ENCODE data around the gene CCIN.

Gene CCIN

DNA sequence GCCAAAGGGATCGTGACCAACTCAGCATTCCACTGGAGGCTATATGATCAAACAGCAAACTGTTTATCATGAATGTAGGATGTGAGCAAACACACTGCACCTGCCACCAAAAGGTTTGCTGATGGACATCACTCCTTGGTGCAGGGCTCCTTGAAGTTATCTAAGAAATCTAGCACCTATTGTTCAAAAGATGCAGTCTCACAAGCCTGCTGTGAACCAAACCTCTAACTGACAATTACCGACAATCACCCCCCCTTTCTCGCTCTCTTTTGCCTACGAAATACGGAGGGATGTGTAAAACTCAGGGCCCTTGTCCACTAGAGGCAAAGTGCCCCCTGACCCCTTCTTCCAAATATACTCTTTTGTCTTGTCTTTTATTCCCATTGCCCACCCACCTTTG lies 19.0 kb downstream of the CCIN start:
- in situ Hi-C loops (cut with MboI; ENCODE audit: low sequenced_read_pairs) = no loop called here

DNA sequence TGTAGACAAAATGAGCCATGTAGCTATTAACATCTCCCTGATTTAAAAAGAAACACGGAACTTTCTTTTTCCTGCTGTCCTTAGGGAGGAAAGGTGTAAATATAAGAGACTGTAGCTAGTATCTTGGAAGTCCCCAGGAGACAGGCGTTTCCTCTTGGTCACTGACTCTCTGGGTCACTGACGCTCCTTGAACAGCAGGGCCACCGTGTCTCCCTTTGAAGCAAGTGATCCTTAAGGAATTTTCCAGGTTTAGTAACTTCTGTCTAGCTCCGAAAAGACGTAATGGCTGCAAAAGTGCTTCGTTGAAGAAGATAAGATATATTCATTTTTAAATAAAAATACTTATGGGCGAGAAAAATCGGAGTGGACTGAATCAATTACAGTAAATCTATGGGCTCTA lies 20.8 kb downstream of the CCIN start:
- in situ Hi-C loops (cut with MboI; ENCODE audit: low sequenced_read_pairs) = no loop called here

DNA sequence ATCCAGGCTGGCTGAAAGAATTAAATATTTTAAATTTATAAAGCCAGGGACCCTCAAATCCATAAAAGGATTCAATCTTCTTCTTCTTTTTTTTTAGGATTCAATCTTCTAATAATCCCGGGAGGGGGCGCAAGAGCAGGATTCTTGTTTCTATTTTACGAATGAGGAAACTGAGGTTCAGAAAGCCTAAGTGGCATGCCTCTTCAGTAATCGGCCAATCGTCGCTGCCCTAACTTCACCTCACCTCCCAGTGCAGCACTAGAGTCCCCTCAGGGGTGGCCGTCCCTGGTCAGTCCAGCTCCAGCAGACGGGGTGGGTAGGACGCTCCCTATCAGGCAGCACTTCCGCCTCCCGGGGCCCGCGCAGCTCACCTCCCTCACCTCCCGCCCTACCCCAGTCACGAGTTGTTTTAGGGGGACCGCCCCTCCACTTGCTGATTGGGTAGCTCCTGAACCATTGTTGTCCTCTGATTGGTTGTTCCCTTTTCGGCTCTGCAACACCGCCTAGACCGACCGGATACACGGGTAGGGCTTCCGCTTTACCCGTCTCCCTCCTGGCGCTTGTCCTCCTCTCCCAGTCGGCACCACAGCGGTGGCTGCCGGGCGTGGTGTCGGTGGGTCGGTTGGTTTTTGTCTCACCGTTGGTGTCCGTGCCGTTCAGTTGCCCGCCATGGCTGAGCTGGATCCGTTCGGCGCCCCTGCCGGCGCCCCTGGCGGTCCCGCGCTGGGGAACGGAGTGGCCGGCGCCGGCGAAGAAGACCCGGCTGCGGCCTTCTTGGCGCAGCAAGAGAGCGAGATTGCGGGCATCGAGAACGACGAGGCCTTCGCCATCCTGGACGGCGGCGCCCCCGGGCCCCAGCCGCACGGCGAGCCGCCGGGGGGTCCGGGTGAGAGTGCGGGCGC lies 21.5 kb downstream of the CCIN start, which contains the start of gene CLTA:
TSS of gene CLTA (plus strand) at position 534 of the 902 bp plus-strand sequence. CDS start at position 670, 136 bp downstream.
- in situ Hi-C loops (cut with MboI; ENCODE audit: low sequenced_read_pairs) = no loop called here

DNA sequence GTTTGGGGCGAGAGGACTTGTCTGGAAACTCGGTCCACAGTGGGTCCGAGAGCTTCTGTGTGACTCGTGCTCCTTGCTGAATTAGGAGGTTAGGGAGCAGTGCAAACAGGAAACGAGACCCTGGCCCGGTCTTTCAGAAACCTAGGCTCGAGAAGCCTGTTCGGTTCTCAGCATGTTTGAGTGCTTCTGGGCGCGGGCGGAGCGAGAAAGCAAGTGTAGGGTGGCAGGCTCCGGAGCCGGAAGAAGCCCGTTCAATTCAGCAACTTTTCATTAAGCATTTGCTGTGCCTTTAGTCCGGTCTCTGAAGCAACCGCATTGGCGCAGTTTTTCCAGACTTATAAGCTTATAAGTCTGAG lies 22.1 kb downstream of the CCIN start:
- in situ Hi-C loops (cut with MboI; ENCODE audit: low sequenced_read_pairs) = no loop called here

DNA sequence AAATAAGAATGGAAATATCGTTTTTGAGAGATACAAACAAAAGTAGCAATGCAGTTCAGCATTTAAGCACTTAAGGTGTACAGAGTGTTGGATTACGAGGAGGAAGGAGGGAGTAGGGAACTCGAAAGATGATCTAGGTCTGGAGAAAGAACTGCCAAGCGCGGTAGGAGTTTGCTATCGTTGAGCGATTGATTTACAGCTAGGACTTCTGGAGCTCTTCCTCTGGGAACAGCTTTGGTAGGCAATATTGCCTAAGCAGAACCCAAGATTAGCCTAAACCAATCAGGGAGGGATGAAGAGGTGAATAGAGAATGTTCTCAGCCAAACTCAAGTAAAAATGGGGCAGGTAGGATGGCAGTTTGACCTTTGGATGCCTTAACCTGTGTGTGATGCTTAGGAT lies 22.5 kb downstream of the CCIN start:
- in situ Hi-C loops (cut with MboI; ENCODE audit: low sequenced_read_pairs) = no loop called here

DNA sequence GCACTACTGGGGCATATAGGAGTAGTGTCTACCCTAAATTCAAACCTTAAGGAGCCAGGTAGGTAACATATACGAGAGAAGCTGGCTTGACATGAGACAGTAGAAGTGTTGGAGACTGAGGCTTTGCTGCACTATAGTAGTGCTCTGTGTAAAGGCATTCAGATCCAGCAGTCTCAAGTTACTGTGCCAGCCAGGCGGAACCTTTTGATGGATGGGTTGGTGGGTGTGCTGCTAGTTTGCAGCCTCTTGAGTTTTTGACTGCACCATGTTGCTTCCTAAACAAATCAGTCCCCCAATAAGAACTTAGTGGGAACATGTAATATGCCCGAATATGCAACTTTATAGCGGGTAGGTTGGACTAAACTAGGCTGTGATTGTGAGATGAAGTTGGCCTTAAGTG lies 23.0 kb downstream of the CCIN start:
- in situ Hi-C loops (cut with MboI; ENCODE audit: low sequenced_read_pairs) = no loop called here

DNA sequence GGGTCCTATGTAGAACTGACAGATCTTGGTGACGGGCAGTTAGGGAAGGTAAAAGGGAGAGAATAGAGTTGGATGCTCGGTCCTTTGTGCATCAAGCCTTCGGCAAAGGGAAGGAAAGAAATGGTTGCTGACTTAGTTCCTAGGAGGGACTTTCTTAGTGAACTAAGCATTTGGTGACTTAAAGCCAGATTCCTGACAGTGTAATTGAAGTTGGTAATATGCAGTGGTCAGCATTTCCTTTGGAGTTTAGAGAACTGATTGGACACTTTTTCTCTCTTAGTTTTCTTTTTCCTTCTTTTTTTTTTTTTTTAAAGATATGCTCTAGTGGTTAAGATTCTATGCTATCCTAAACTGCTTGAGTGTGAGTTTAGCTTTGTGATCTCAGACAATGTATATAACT lies 23.8 kb downstream of the CCIN start:
- in situ Hi-C loops (cut with MboI; ENCODE audit: low sequenced_read_pairs) = no loop called here

DNA sequence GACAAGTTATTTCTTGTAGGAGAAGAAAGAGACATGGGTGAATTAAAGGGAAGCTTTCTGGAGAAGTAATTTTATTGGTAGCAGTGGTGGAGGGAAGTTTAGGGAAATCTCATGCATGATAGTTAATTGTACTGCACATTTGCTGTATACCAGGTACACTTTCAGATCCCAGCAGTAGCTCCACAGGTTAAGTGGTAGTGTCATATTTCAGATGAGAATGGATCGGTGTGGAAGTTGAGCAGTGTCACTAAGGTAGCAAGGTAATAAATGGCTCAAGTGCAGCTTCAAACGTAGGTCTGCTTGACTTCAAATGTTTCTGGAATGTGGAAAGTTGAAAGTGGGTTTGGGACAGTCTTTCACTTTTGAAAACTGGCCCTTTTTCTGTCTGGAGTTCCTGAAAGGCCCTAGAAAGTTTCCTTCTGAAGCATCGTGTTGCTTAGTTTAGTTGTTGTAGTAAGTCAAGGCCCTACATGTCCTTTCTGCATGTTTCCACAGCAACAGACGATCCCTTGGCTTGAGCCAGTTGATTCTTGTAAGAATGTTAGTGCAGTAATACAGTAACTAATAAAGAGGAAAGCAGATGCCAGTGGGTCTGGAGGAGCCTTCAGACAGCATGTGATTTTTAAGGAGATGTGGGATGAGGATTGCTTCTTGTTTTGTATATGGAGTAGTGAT lies 25.3 kb downstream of the CCIN start:
- in situ Hi-C loops (cut with MboI; ENCODE audit: low sequenced_read_pairs) = no loop called here

DNA sequence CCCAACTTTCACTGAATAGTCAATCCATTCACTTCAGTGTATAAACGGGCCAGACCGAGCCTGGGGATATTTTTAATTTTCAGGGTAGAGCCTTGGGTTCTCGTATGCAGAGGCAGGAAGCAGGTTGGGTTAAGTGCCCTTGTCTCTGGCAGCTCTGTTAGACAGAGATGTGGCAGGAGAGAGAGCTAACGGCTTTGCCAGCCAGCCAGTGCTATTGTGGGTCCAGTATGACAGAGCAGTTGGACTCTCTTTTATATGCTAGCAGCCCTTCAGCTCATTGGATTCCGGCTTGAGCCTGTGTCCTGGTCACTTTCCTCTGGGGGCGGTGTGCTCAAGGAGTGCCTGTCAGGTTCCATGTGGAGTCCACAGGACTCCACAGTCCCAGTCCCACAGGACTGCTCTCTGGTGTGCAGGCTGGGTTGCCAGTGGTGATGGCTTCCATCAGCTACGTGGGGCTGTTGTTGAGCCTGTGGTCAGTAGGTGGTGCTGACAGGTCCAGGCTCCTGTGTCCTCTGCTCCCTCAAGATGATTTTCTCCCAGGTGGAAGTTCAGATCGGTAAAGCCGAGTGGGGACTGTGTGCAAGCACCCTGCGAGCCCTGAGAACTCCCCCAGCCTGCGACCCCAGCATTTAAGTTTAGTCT lies 35.8 kb downstream of the CCIN start:
- in situ Hi-C loops (cut with MboI; ENCODE audit: low sequenced_read_pairs) = no loop called here

DNA sequence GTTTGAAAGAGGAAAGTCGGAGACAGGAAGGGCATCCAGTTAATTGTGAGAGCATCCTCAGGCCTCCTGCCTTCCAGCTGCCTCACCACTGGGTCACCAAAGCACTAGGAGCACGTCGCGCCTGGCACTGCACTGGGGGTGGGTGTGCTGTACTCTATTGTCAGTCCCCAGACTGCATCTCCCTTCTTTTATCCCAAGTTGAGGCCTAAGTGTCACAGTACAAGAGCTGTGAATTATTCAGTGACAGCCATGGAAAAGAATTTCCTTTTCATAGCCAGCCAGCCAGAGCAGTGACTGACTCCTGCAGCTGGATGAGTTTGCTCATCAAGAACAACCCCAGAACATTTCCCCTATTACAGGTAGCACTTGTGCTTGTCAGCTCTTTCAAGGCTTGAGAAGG lies 37.8 kb downstream of the CCIN start:
- in situ Hi-C loops (cut with MboI; ENCODE audit: low sequenced_read_pairs) = no loop called here

DNA sequence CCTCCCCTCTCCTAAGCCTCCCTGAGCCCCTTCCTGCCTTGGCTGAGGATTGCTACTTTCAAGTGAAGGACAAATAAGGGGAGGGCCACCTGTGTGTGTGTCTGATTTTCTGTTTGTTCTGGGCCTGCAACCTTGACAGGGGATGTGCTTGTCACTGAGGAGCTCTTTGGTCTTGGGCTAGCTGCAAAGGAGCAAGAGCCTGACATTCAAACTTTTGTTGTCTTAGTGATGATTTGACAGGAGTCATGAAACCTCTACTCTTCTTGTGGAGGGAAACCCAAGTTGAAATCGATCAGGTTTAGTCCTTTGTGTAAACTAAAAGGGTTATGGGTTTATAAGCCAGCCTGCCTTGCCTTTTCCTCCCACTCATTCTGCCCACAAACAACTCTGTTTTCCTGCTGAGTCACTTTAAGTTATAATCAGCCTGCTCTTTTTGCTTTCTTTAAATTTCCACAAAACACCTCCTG lies 38.4 kb downstream of the CCIN start:
- in situ Hi-C loops (cut with MboI; ENCODE audit: low sequenced_read_pairs) = no loop called here

DNA sequence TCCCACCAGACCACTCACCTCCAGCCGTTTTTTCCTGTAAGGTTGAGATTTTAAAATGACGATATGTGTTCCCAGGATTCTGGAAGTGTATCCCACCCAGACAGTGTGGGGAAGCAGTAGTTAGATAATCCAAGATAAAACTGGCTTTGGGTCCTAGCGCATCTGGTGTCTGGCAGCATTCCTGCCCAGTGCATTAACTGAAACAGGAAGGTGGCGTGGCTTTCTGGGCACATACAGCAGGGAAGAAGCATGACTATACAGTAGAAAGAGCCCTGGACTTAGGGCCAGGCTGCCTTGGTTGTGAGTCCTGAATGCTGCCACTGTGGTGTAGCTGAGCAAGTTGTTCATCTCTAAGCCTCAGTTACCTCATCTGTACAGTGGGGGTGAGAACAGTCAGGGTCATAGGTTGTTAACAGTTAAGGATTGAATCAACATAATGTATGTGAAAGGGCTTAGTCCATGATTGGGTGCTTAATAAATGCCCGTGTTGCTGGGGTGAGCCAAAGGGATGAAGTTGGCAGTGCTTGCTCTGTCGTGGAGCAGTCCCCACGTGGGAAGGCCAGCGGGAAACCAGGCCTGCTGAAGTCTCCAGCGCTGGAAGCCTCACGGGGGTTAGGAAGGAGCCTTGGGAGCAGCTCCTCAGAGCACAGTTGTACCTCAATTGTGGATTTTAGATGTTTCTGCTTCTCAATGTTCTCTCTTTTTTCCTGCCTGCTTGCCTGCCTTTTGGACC lies 39.5 kb downstream of the CCIN start:
- in situ Hi-C loops (cut with MboI; ENCODE audit: low sequenced_read_pairs) = no loop called here

DNA sequence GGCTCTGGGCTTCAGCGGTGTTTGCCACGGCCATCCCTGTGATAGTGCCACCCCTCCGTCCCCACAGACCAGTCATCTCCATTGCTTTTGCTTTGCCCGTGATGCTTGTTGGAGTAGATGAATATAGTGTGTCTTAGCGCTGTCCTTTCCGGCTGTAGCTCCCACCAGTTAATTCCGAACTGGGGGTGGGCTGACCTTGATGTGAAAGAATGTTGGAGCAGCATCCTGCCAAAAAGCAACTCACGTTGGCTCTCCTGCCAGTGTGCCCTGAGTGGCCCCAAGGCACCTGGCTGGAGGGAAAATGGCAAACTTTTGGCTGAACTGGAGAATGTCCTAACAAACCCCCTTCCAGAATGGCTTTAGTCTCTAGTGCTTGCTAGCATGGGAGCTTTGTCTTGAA lies 41.5 kb downstream of the CCIN start:
- in situ Hi-C loops (cut with MboI; ENCODE audit: low sequenced_read_pairs) = loop anchor here (10.0 kb wide), 1 partner anchor 64 kb away; no protein-coding TSS in a partner anchor

DNA sequence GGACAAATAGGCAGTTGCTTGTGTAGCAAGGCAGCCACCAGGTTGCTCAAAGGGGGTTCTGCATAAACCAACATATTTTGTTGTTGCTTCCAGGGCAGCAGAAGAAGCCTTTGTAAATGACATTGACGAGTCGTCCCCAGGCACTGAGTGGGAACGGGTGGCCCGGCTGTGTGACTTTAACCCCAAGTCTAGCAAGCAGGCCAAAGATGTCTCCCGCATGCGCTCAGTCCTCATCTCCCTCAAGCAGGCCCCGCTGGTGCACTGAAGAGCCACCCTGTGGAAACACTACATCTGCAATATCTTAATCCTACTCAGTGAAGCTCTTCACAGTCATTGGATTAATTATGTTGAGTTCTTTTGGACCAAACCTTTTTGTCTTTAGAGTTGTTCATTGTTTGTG lies 42.3 kb downstream of the CCIN start:
- in situ Hi-C loops (cut with MboI; ENCODE audit: low sequenced_read_pairs) = loop anchor here (10.0 kb wide), 1 partner anchor 63 kb away; no protein-coding TSS in a partner anchor

DNA sequence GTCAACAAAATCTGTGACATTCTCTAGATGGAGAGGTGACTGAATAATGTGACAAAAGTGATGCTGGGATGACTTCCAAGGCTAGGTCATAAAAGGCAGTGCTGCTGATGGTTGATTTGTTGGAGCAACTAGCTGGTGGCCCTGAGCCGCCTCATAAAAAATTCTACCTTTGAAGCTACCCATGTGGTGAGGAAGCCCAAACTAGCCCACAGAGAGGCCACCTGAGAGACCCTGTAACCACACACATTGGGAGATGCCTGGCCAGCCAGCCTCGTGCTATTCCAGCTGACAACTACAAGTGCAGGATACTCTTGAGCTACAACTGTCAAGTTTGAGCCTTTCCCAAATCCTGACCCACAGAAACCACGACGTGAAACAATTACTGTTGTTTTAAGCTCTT lies 44.2 kb downstream of the CCIN start:
- in situ Hi-C loops (cut with MboI; ENCODE audit: low sequenced_read_pairs) = loop anchor here (10.0 kb wide), 1 partner anchor 61 kb away; no protein-coding TSS in a partner anchor

DNA sequence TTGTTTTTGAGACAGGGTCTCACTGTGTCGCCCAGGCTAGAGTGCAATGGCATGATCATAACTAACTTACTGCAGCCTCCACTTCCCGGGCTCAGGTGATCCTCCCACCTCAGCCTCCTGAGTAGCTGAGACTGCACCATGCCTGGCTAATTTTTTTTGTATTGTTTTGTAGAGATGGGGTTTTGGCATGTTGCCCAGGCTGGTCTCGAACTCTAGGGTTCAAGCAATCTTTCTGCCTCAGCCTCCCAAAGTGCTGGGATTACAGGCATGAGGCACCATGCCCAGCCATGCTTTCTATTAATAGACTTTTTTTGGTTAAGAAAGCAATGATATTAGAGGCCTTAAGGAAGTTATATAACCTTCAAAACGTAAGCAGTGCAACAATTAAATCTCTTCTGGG lies 44.8 kb downstream of the CCIN start:
- in situ Hi-C loops (cut with MboI; ENCODE audit: low sequenced_read_pairs) = loop anchor here (10.0 kb wide), 1 partner anchor 61 kb away; no protein-coding TSS in a partner anchor

DNA sequence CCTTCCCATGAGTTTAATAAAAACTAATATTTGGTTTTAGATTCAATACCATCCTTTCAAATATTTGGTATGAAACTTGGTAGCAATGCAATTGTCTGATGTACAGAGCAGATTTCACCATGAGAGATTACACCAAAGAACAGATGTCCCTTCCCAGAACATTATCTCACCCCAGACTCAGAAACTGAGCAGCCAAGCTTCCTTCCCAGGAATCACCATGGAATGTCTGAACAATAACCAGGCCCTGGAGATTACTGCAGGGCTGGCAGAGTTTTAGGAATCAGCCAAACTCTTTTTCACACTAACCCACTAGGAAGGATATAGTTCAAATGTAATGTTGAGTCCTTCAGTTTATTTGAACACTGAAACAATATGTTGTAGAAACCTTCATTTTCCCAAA lies 45.4 kb downstream of the CCIN start:
- in situ Hi-C loops (cut with MboI; ENCODE audit: low sequenced_read_pairs) = loop anchor here (10.0 kb wide), 1 partner anchor 60 kb away; no protein-coding TSS in a partner anchor

DNA sequence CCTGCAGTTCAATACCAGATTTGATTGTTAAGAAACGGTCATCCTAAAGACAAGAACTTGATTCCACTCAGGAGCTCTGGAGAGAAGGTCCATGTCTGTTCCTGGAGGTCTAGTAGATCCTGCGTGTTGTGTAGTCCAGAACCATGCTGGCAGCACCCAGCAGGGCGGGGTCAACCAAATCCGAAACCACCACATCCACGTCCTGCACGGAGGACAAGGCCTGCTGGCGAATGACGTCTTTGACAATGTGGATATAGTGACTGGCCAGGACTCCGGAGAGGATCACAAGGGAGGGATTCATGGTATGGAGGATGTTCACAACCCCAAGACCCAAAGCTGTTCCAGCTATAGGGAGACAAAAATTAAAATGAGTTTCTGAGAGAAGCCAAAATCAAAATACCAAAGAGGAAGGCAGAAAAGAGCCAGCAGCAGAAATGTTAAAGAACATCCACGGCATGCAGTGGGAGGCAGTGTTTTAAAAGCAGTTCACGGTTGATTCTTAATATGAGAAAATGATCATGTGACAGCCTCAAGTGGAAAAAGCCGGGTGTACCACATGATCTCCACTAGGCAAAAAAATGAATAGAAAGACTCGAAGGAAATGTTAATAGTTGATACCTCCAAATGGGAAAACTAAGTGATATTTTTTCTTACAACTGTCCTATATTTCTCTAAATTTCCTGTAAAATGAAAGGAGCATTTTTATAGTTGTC lies 48.2 kb downstream of the CCIN start:
- in situ Hi-C loops (cut with MboI; ENCODE audit: low sequenced_read_pairs) = loop anchor here (10.0 kb wide), 1 partner anchor 57 kb away; no protein-coding TSS in a partner anchor

DNA sequence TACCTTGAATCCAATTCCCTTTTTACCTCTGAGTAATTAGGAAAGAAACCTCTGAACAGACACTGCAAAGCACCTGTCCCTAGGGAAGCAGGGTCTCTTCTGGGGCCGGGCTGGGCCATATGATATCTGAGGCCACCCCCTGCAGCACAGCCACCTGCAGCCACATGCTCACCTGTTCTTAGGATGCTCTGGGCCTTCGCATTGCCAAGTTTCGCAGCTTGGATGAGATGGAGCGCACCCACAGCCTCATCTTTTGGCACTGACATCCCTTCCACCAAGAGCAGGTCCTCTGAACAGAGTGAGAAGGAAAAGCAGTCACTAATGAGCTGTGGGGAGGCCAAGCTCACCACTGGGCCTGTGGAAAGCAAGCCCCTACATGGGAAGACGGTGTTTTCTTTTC lies 48.8 kb downstream of the CCIN start:
- in situ Hi-C loops (cut with MboI; ENCODE audit: low sequenced_read_pairs) = loop anchor here (10.0 kb wide), 1 partner anchor 57 kb away; no protein-coding TSS in a partner anchor

DNA sequence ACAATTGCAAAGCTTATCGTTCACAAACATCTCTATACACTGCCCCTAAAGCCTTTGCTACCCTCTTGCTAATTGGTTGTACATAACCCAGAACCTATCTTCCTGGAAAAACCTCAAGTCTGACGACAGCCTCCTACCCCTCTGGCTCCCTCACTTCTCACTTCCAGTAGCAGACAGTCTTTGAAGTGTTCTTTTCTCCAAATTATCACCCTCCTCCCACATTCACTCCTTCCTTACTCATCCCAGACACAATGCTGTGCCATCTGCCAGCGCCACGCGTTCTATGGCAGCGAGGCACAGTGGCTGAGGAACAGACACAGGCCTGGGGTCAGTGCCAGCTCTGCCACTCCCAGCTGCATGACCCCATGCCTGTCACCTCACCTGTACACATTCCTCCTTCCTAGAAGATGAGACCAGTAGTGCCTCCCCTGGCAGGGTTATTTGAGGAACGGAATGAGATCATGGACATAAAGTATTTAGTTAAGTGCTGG lies 49.3 kb downstream of the CCIN start:
- in situ Hi-C loops (cut with MboI; ENCODE audit: low sequenced_read_pairs) = loop anchor here (10.0 kb wide), 1 partner anchor 56 kb away; no protein-coding TSS in a partner anchor
